ENCODE results near the gene SPNS2.

DNA sequence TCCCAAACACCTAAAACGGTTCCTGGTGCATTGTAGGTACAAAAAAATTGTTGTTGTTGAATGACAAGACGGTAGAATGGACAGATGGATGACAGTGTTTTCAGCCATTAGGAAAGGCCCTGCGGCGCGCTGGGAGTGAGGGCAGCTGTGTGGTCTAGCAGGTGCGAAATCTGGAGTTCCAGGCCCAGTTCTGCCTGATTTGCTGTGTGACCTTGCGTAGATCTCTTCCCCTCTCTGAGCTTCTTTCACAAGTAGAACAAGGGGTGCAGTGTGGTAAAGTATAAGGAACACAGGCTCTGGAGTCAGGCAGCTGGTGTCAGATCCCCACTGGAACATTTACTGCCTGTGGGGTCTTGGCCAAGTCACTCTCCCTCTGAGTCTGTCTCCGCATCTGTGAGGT is 25.3 kb downstream of the SPNS2 start:
- TF ChIP-seq MXI1 (IDR thresholded peaks at IDR 0.05; ENCODE audit: low read depth, low read length) (no peak), EZH2phosphoT487 (IDR thresholded peaks at IDR 0.05; ENCODE audit: borderline replicate concordance, low read depth) (no peak), ELF1 (IDR thresholded peaks at IDR 0.05) (no peak), RCOR1 (IDR thresholded peaks at IDR 0.05; ENCODE audit: low read length) (no peak)
- TF ChIP-seq, protein P1, sequence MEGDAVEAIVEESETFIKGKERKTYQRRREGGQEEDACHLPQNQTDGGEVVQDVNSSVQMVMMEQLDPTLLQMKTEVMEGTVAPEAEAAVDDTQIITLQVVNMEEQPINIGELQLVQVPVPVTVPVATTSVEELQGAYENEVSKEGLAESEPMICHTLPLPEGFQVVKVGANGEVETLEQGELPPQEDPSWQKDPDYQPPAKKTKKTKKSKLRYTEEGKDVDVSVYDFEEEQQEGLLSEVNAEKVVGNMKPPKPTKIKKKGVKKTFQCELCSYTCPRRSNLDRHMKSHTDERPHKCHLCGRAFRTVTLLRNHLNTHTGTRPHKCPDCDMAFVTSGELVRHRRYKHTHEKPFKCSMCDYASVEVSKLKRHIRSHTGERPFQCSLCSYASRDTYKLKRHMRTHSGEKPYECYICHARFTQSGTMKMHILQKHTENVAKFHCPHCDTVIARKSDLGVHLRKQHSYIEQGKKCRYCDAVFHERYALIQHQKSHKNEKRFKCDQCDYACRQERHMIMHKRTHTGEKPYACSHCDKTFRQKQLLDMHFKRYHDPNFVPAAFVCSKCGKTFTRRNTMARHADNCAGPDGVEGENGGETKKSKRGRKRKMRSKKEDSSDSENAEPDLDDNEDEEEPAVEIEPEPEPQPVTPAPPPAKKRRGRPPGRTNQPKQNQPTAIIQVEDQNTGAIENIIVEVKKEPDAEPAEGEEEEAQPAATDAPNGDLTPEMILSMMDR (IDR thresholded peaks at IDR 0.05), result no peak

Measured in SK-N-SH (cell line).